Fibroblast of mammary gland (primary cell): ENCODE data around the gene ENTREP1.

ENCODE experiments used
- DNase-seq: peaks from one replicate; pipeline ENCODE4 v3.0.0-alpha.2; 2010; ENCODE audit warnings: low read depth
- H3K4me3 ChIP-seq: 2 replicates; pipeline ENCODE4 v1.5.1; 2011; ENCODE audit warnings: low read depth, mild to moderate bottlenecking, low read length, moderate library complexity; ENCODE audit not compliant: control insufficient read depth
- TF ChIP-seq, protein P1 (sequence below): conservative IDR thresholded peaks from 2 replicates; pipeline ENCODE4 v1.5.1; 2011; ENCODE audit warnings: low read depth, low read length, inconsistent platforms; ENCODE audit not compliant: control insufficient read depth, insufficient read depth

Gene ENTREP1

DNA sequence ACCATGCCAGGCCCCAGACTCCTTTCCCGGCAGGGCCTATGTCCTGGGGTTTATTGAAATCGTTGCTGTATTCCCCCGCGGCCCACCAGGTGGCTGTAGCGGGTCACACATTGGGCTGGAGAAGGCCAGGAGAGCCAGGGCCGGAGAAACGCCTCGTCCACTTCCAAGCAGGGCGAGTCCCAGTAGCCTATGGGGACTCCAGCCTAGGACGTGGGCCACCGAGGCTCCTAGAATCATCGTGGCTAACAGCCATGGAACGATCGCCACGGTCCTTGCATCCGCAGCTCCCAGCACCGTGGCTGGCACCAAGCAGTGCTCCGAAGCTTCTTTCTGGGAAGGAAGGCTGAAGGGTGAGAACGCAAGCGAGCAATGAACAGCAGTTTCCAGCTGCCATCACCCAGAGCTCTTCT lies 87.7 kb downstream of the ENTREP1 start:
- H3K4me3 ChIP-seq: peak overlapping the region; percentile 4
- peak; percentile 64 for DNase-seq
- TF ChIP-seq, protein P1, sequence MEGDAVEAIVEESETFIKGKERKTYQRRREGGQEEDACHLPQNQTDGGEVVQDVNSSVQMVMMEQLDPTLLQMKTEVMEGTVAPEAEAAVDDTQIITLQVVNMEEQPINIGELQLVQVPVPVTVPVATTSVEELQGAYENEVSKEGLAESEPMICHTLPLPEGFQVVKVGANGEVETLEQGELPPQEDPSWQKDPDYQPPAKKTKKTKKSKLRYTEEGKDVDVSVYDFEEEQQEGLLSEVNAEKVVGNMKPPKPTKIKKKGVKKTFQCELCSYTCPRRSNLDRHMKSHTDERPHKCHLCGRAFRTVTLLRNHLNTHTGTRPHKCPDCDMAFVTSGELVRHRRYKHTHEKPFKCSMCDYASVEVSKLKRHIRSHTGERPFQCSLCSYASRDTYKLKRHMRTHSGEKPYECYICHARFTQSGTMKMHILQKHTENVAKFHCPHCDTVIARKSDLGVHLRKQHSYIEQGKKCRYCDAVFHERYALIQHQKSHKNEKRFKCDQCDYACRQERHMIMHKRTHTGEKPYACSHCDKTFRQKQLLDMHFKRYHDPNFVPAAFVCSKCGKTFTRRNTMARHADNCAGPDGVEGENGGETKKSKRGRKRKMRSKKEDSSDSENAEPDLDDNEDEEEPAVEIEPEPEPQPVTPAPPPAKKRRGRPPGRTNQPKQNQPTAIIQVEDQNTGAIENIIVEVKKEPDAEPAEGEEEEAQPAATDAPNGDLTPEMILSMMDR: peak; percentile 64

DNA sequence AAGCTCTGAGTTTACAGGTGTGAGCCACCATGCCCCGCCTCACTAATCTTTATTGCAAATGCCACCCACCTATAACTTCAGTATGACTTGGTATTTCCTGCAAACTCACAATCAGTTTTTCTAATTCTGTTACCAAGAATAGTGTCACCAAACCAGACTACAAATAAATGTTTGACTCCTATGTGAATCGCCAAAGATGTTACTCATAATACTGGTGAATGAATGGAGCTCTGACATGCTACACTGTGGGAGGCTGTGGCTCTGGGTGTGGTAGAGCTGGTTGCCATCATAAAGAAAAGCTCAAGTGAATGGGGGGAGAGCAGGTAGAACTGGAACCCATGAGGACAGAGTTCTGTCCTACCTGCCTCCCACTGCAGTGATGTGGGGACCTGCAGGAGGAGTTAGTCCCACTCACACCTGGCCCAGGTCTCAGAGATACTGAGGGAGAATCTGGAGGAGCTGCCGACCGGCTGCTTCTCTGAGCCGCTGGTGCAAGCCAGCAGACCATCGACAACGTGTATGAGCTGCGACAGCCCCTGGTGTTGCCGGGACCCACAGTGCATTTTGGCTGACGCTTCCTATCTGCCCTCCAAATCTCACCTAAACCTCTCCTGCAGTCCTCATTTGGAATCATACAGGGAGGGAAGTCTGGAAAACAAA lies 95.7 kb downstream of the ENTREP1 start:
- DNase-seq: no peak
- H3K4me3 ChIP-seq: no peak overlapping the region
- TF ChIP-seq, protein P1: no peak

DNA sequence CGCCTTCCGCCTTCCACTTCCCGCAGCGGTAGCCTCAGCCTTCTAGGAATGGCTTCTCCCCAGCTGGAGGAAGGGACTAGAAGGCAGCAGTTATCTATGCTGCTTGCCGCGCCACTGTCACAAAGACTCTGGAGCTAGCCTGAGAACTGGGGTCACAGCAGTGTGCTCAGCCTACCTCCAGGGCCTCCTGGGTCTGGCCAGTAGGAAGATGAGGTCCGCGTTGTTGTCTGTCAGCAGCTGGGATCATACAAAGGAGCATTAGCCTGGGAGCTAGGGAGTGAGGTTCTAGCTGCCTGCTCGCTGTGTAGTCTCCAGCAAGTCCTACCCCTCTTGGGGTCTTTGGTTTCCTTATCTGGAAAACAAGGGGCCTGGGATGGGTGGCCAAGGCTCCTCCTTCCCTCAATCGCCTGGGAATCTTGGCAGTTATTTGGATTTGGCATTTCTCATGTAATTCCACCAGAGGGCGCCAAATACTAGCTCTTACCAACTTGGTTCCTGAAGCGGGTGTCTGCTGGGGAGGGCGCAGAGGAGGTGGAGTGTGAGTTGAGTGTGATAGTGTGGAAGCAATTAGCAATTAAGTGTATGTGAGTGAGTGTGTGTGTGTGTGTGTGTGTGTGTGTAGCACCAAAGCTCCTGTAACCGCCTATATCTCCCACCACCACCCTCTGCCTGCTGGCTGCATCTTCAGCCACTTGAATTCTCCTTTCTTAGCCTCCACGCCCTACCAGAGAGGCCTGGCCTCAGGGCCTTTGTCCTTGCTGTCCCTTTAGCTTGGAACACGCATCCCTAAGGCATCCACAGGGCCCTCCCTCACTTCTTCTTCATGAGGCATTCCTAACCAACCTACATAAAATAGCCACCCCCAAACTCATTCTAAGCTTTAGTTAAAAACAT lies 97.1 kb downstream of the ENTREP1 start:
- DNase-seq: peak; percentile 67
- TF ChIP-seq, protein P1: peak; percentile 67
- H3K4me3 ChIP-seq: no peak overlapping the region

DNA sequence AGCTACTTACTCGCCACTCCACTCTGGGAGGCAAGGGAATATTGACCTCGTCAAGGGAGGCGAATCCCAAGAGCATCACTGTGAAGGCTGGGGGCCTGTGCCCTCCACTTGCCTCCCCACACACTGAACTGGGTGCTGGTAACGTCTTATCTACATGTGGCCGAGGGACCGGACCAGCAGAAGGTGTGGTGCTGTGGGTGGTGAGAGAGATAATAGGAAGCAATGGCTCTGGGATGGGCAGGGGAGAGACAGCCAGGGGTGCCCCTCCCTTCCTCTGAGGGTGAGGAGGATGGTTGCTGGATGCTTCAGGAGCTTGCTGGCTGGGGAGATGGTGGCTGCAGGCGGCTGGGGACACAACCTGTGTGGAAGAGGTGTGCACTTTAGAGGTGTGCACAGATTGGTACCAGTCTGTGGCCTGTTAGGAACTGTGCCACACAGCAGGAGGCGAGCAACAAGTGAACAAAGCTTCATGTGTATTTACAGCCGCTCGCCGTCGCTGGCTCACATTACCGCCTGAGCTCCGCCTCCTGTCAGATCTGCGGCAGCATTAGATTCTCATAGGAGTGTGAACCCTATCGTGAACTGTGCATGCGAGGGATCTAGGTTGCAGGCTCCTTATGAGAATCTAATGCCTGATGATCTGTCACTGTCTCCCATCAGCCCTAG lies 100.3 kb downstream of the ENTREP1 start:
- no peak overlapping the region for H3K4me3 ChIP-seq
- DNase-seq: no peak
- TF ChIP-seq, protein P1: no peak

DNA sequence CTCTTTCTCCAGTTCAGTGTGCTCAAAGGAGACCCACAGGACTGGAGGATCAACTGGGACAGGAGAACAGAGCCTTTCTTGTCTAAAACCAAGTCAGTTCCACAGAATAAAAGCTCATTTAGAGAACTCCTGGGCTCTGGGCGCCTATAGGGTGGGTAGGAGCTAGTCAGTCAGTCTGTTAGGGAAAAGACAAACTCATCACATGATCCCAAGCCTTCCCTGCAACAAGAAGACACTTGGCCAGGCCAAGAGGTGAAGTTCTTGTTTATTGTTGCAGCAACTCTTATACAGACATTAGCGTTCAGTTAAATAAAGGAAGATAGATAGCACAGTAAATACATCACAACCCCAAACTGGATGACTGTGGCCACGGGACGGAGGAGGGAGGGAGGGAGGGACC lies 102.3 kb downstream of the ENTREP1 start:
- TF ChIP-seq, protein P1: no peak
- no peak overlapping the region for H3K4me3 ChIP-seq
- no peak for DNase-seq

DNA sequence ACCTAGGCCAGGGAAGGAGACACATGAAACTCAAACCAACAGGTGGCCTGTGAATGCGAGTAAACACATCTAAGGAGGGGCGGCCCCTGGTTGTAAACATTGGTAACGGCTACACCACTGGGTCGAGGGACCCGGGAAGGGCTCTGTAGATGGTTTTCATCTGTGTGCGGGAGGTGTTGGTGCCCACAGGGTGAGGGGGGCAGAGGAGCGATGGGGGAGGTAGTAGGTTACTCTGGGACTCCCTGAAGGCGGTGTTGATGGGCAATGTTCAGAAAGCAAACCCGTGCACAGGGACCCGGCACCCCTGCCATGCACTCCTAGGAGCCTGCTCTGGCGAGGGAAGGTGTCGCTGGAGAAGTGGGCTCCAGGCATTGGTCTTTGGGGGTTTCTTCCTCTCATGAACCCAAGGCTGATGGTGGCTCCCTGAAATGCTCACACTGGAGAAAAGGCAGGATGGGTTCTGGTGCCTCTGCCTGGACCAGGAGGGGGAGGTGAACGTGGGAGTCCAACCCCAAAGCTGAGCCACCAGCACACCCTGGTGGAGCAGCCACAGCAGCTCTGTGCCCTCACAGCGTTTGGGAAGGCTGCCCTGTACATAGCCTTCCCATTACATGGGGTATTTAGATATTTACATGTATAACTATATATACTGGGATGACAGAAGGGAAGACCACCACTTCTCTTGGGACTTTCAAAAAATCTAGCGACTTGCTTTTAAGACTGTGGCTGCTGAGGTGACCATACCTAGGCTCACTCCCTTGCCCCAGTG lies 103.2 kb downstream of the ENTREP1 start:
- DNase-seq: no peak
- TF ChIP-seq, protein P1: no peak
- no peak overlapping the region for H3K4me3 ChIP-seq
